GM23338 (cell line): Measurements from ENCODE around the gene FBRSL1.

Source experiments
- CREB1 ChIP-seq: fragments of 250-450 bp; sonication (Bioruptor Pico); IDR thresholded peaks from 2 replicates; pipeline ENCODE4 v1.5.0; 2020; ENCODE audit warnings: low read depth, mild to moderate bottlenecking, moderate library complexity
- CTCF ChIP-seq, 2 experiments: fragments of 200-600 bp in 1 of 2; sonication (generic) in 1 of 2; conservative IDR thresholded peaks; 2 replicates each; pipeline versions ENCODE4 v1.5.1 to v1.6.1; 2016 to 2017; ENCODE audit warnings: antibody characterized with exemption in 2 of 2, low read depth in 2 of 2, mild to moderate bottlenecking in 2 of 2, moderate library complexity in 1 of 2
- ETS1 ChIP-seq: IDR thresholded peaks from 2 replicates; pipeline ENCODE4 v1.6.1; 2016; ENCODE audit warnings: antibody characterized with exemption
- EZH2 ChIP-seq: fragments of 200-600 bp; sonication (generic); IDR thresholded peaks from one replicate; pipeline ENCODE4 v1.8.0; 2017; ENCODE audit warnings: antibody characterized with exemption, mild to moderate bottlenecking, low read depth; ENCODE audit not compliant: unreplicated experiment
- EZH2phosphoT487 ChIP-seq: fragments of 200-600 bp; sonication (generic); IDR thresholded peaks from one replicate; pipeline ENCODE4 v1.8.1; 2018; ENCODE audit warnings: antibody characterized with exemption; ENCODE audit not compliant: unreplicated experiment
- JUNB ChIP-seq: IDR thresholded peaks from one replicate; pipeline ENCODE4 v1.6.1; 2016; ENCODE audit warnings: antibody characterized with exemption; ENCODE audit not compliant: unreplicated experiment
- NANOG ChIP-seq: IDR thresholded peaks from 2 replicates; pipeline ENCODE4 v1.6.1; 2016; ENCODE audit warnings: antibody characterized with exemption, borderline replicate concordance
- POLR2AphosphoS5 ChIP-seq: IDR thresholded peaks from 2 replicates; pipeline ENCODE4 v1.6.1; 2016; ENCODE audit warnings: antibody characterized with exemption, low read depth
- REST ChIP-seq: IDR thresholded peaks from one replicate; pipeline ENCODE4 v1.6.1; 2018; ENCODE audit warnings: antibody characterized with exemption; ENCODE audit not compliant: unreplicated experiment
- STAT1 ChIP-seq: IDR thresholded peaks from one replicate; pipeline ENCODE4 v1.6.1; 2016; ENCODE audit warnings: antibody characterized with exemption; ENCODE audit not compliant: unreplicated experiment
- ZNF462 ChIP-seq: fragments of 250-450 bp; sonication (Bioruptor Pico); IDR thresholded peaks from 2 replicates; pipeline ENCODE4 v1.5.0; 2020; ENCODE audit warnings: mild to moderate bottlenecking, moderate library complexity

- no peak for TF ChIP-seq EZH2
- no peak for TF ChIP-seq CTCF (conservative IDR thresholded peaks at IDR 0.05; ENCODE audit: low read depth in 2 of 2)
- TF ChIP-seq REST: no peak
- no peak for TF ChIP-seq POLR2AphosphoS5
- no peak for TF ChIP-seq JUNB
- TF ChIP-seq CREB1 (CRISPR knock-in tag): no peak
- TF ChIP-seq NANOG: no peak
- TF ChIP-seq ETS1: no peak
- no peak for TF ChIP-seq ZNF462
- no peak for TF ChIP-seq STAT1
- no peak for TF ChIP-seq EZH2phosphoT487
Observed at GRCh38 chr12:132541200-132541599, 51.2 kb downstream of the FBRSL1 start.
